Subcutaneous abdominal adipose tissue (tissue), 5 donors: ENCODE results near the gene PDE1A.
"Not testable (repeated sequence)": the region's sequence is repeated elsewhere in the genome, so short reads cannot be mapped to it uniquely, and the experiment has no call there.

ENCODE experiments used
- H3K27ac ChIP-seq: one replicate; pipeline ENCODE4 v1.7.0; 2013; ENCODE audit warnings: low read depth, mild to moderate bottlenecking, inconsistent platforms, low read length, moderate library complexity
- H3K27me3 ChIP-seq, 5 donors: one replicate each; pipeline ENCODE4 v1.7.0; 2013; ENCODE audit warnings: low read length in 5 of 5, inconsistent platforms in 1 of 5; ENCODE audit not compliant: control insufficient read depth in 5 of 5, insufficient read depth in 4 of 5
- H3K36me3 ChIP-seq, 5 donors: one replicate each; pipeline ENCODE4 v1.7.0; 2013; ENCODE audit warnings: low read length in 5 of 5; ENCODE audit not compliant: control insufficient read depth in 5 of 5, insufficient read depth in 5 of 5
- H3K4me1 ChIP-seq, 5 donors: one replicate each; pipeline ENCODE4 v1.7.0; 2013; ENCODE audit warnings: low read length in 5 of 5, mild to moderate bottlenecking in 3 of 5, moderate library complexity in 1 of 5; ENCODE audit not compliant: control insufficient read depth in 5 of 5, insufficient read depth in 5 of 5
- H3K4me3 ChIP-seq, 5 donors: one replicate each; pipeline ENCODE4 v1.7.0; 2013; ENCODE audit warnings: low read length in 5 of 5, low read depth in 1 of 5
- H3K9ac ChIP-seq, 5 donors: one replicate each; pipeline ENCODE4 v1.7.0; 2013; ENCODE audit warnings: low read length in 5 of 5, mild to moderate bottlenecking in 4 of 5, moderate library complexity in 3 of 5
- H3K9me3 ChIP-seq, 5 donors: one replicate each; pipeline ENCODE4 v1.7.0; 2013; ENCODE audit warnings: low read length in 5 of 5; ENCODE audit not compliant: control insufficient read depth in 5 of 5
- donor health status: healthy.
- donor health status: healthy.
- donor health status: healthy.
- donor health status: healthy.
- donor health status: healthy.

The PDE1A gene

GRCh38 chr2:182416191-182416590 lies 10.6 kb downstream of the PDE1A start:
- Histone ChIP-seq H3K9ac (no peak overlapping the region), H3K9me3 (no peaks in the 10 kb centered on the region), H3K27me3 (no peaks in the 10 kb centered on the region), H3K4me3 (no peak overlapping the region), H3K27ac (no peak overlapping the region), H3K36me3 (no peaks in the 10 kb centered on the region), H3K4me1 (no peaks in the 10 kb centered on the region)

GRCh38 chr2:182415771-182416170 lies 11.1 kb downstream of the PDE1A start:
- Histone ChIP-seq H3K9ac (no peak overlapping the region), H3K27ac (no peak overlapping the region), H3K9me3 (no peaks in the 10 kb centered on the region), H3K4me1 (no peaks in the 10 kb centered on the region), H3K4me3 (no peak overlapping the region), H3K36me3 (no peaks in the 10 kb centered on the region), H3K27me3 (no peaks in the 10 kb centered on the region)

DNA sequence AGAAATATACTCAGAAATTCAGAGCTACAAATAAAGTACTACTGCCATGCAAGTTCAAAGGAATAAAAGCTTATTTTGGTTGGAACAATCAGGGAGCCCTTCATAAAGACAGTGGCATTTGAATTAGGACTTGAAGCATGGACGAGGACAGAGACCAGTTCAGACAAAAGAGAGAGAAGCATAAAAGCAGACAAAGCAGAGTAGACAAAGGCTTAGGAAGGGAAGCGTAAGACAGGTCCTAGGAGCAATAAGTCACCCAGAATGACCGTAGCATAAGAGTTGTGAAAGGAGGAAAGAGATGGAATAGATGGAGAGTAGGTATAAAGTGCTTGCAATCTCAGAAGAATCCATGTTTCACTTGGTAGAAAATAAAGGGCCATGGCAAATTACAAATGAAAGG lies 14.0 kb downstream of the PDE1A start:
- H3K27ac ChIP-seq, result no peak overlapping the region
- no peaks in the 10 kb centered on the region for H3K36me3 ChIP-seq
- H3K4me1 ChIP-seq, result no peaks in the 10 kb centered on the region
- no peak overlapping the region for H3K4me3 ChIP-seq
- H3K27me3 ChIP-seq, result no peaks in the 10 kb centered on the region
- no peak overlapping the region for H3K9ac ChIP-seq
- no peaks in the 10 kb centered on the region for H3K9me3 ChIP-seq

GRCh38 chr2:182410120-182410519 lies 16.7 kb downstream of the PDE1A start:
- H3K36me3 ChIP-seq, result no peaks in the 10 kb centered on the region
- H3K27me3 ChIP-seq, result no peaks in the 10 kb centered on the region
- no peak overlapping the region for H3K4me3 ChIP-seq
- no peak overlapping the region for H3K27ac ChIP-seq
- H3K9me3 ChIP-seq, result no peaks in the 10 kb centered on the region
- H3K9ac ChIP-seq, result no peak overlapping the region
- H3K4me1 ChIP-seq, result no peaks in the 10 kb centered on the region

DNA sequence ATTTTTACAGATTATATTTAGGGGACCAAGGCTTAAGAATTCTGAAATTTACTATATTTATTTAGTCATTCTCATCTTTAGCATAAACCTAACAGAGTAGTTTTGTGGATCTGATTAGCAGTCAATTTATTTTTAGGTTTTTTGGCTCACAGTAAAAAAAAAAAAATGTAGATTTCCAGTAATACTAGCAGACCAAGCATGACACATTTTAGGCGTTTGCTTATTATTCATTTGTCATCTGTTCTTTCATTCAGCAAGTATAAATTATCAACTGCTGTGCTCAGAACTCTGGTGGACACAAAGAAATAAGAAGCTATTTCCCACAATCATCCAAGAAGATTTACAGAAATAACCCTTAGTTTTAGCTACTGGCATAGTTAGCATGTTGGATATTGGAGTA lies 20.6 kb downstream of the PDE1A start:
- Histone ChIP-seq H3K27ac (no peak overlapping the region), H3K27me3 (no peaks in the 10 kb centered on the region), H3K36me3 (no peaks in the 10 kb centered on the region), H3K4me1 (no peaks in the 10 kb centered on the region), H3K4me3 (no peak overlapping the region), H3K9me3 (no peaks in the 10 kb centered on the region), H3K9ac (no peak overlapping the region)

GRCh38 chr2:182404975-182405561 lies 21.8 kb downstream of the PDE1A start:
- H3K4me3 ChIP-seq, result no peak overlapping the region
- H3K9me3 ChIP-seq, result no peaks in the 10 kb centered on the region
- no peaks in the 10 kb centered on the region for H3K27me3 ChIP-seq
- no peaks in the 10 kb centered on the region for H3K36me3 ChIP-seq
- no peak overlapping the region for H3K9ac ChIP-seq
- H3K27ac ChIP-seq, result no peak overlapping the region
- no peaks in the 10 kb centered on the region for H3K4me1 ChIP-seq

DNA sequence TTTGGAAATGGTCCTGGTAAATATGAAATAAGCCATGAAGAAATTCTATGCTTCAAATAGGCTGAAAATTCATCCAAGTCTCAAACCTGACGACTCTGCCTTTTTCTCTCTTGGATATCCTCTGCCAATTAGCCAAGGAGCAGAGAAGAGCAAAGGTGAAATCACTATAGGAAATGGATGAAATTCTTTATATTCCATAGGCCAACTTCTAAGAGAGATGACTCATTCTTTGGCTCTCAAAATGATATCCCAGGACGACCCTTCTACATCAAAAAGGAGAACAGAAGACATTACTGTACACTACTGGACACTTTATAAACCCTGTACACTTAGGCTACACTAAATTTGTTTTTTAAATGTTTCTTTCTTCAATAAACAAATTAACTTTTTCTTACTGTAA lies 22.7 kb downstream of the PDE1A start:
- Histone ChIP-seq H3K4me1 (no peaks in the 10 kb centered on the region), H3K27me3 (no peaks in the 10 kb centered on the region), H3K9me3 (no peaks in the 10 kb centered on the region), H3K9ac (no peak overlapping the region), H3K4me3 (no peak overlapping the region), H3K27ac (no peak overlapping the region), H3K36me3 (no peaks in the 10 kb centered on the region)

DNA sequence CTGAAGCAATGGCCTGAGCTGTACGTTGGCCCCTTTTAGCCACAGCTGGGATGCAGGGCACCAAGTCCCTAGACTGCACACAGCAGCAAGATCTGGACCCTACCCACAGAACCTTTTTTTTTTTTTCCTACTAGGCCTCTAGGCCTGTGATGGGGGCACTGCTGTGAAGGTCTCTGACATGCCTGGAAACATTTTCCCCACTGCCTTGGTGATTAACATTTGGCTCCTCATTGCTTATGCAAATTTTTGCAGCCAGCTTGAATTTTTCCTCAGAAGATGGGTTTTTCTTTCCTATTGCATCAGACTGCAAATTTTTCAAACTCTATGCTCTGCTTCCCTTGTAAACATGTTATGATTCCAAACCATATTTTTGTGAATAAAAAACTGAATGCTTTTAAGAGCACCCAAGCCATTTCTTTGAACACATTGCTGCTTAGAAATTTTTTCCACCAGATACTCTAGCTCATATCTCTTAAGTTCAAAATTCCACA lies 33.5 kb downstream of the PDE1A start:
- no peak overlapping the region for H3K4me3 ChIP-seq
- H3K9me3 ChIP-seq, result no peaks in the 10 kb centered on the region
- H3K36me3 ChIP-seq, result no peaks in the 10 kb centered on the region
- H3K27me3 ChIP-seq, result no peaks in the 10 kb centered on the region
- no peak overlapping the region for H3K27ac ChIP-seq
- H3K9ac ChIP-seq, result no peak overlapping the region
- peaks cover 0 to 15% (median 6%) of the 10 kb centered on the region in 5 donors for H3K4me1 ChIP-seq

- Histone ChIP-seq H3K4me1 (peaks cover 0 to 15% (median 6%) of the 10 kb centered on the region in 5 donors), H3K9me3 (no peaks in the 10 kb centered on the region), H3K36me3 (no peaks in the 10 kb centered on the region), H3K9ac (no peak overlapping the region), H3K4me3 (no peak overlapping the region), H3K27ac (no peak overlapping the region), H3K27me3 (no peaks in the 10 kb centered on the region)
Observed at GRCh38 chr2:182391443-182391842, 35.4 kb downstream of the PDE1A start.

GRCh38 chr2:182386267-182386880 lies 40.5 kb downstream of the PDE1A start:
- not testable (repeated sequence) for H3K4me1 ChIP-seq, H3K27me3 ChIP-seq, H3K27ac ChIP-seq, H3K9ac ChIP-seq, H3K36me3 ChIP-seq, H3K4me3 ChIP-seq
- peaks cover 3 to 19% (median 7%) of the 10 kb centered on the region in 5 donors for H3K9me3 ChIP-seq
